WTC11 (cell line): ENCODE measurements around the gene PPCDC. TPM values are rescaled to one million over a fixed set of nuclear protein-coding genes. Genes with fewer than 3 reads are reported as not detected.

Experiments used
- ATF3 ChIP-seq: sonication (generic); formaldehyde crosslinking; conservative IDR thresholded peaks from 2 replicates; pipeline ENCODE4 v1.8.1; 2022; ENCODE audit warnings: mild to moderate bottlenecking, missing genetic modification reagents
- GABPB1 ChIP-seq: sonication (generic); formaldehyde crosslinking; IDR thresholded peaks from 2 replicates; pipeline ENCODE4 v1.8.1; 2023; ENCODE audit warnings: mild to moderate bottlenecking, missing genetic modification reagents
- SOX15 ChIP-seq: fragments of 250-450 bp; sonication (Bioruptor Pico); IDR thresholded peaks from 2 replicates; pipeline ENCODE4 v1.9.0; 2021; ENCODE audit warnings: mild to moderate bottlenecking
- SP1 ChIP-seq: sonication (generic); formaldehyde crosslinking; conservative IDR thresholded peaks from 2 replicates; pipeline ENCODE4 v1.8.1; 2022; ENCODE audit warnings: missing genetic modification reagents
- STAT6 ChIP-seq: sonication (generic); formaldehyde crosslinking; conservative IDR thresholded peaks from 2 replicates; pipeline ENCODE4 v1.8.1; 2023; ENCODE audit warnings: mild to moderate bottlenecking, low read depth, missing genetic modification reagents, moderate library complexity
- TCF7 ChIP-seq: sonication (generic); formaldehyde crosslinking; IDR thresholded peaks from 2 replicates; pipeline ENCODE4 v1.8.0; 2022; ENCODE audit warnings: mild to moderate bottlenecking, low read depth, missing genetic modification reagents, moderate library complexity
- TP53 ChIP-seq: sonication (generic); formaldehyde crosslinking; IDR thresholded peaks from 2 replicates; pipeline ENCODE4 v1.8.1; 2023; ENCODE audit warnings: mild to moderate bottlenecking, missing genetic modification reagents
- ZBTB21 ChIP-seq: sonication (generic); formaldehyde crosslinking; IDR thresholded peaks from 2 replicates; pipeline ENCODE4 v1.8.1; 2023; ENCODE audit warnings: mild to moderate bottlenecking, missing genetic modification reagents, borderline replicate concordance
- ZNF396 ChIP-seq: fragments of 250-450 bp; sonication (Bioruptor Pico); IDR thresholded peaks from 2 replicates; pipeline ENCODE4 v1.8.0; 2021; ENCODE audit warnings: mild to moderate bottlenecking, moderate library complexity, borderline replicate concordance
- ZNF671 ChIP-seq: fragments of 250-450 bp; sonication (Bioruptor Pico); IDR thresholded peaks from 2 replicates; pipeline ENCODE4 v1.8.0; 2021; ENCODE audit warnings: mild to moderate bottlenecking
- total RNA-seq: library from RNA; stranded (reverse); gene quantifications from 3 replicates; pipeline ENCODE4 v1.2.3, GENCODE V29; 2021
- TF ChIP-seq, protein P1 (sequence below): fragments of 250-450 bp; sonication (Bioruptor Pico); IDR thresholded peaks from 2 replicates; pipeline ENCODE4 v1.9.0; 2021; ENCODE audit warnings: moderate library complexity, mild to moderate bottlenecking, inconsistent platforms, borderline replicate concordance
- TF ChIP-seq, protein P2 (sequence below): sonication (generic); formaldehyde crosslinking; IDR thresholded peaks from 2 replicates; pipeline ENCODE4 v1.8.1; 2023; ENCODE audit warnings: mild to moderate bottlenecking, missing genetic modification reagents, moderate library complexity
- TF ChIP-seq, protein P3 (sequence below): fragments of 250-450 bp; sonication (Bioruptor Pico); IDR thresholded peaks from 2 replicates; pipeline ENCODE4 v1.9.0; 2021; ENCODE audit warnings: mild to moderate bottlenecking, borderline replicate concordance
- TF ChIP-seq, protein P4 (sequence below): sonication (generic); formaldehyde crosslinking; IDR thresholded peaks from 2 replicates; pipeline ENCODE4 v1.8.1; 2022; ENCODE audit warnings: low read depth, mild to moderate bottlenecking, moderate library complexity, missing genetic modification reagents, borderline replicate concordance
- TF ChIP-seq, protein P5 (sequence below): sonication (generic); formaldehyde crosslinking; IDR thresholded peaks from 2 replicates; pipeline ENCODE4 v1.8.1; 2023; ENCODE audit warnings: mild to moderate bottlenecking, moderate library complexity, missing genetic modification reagents

Gene PPCDC
- total RNA-seq, 1 experiment from 2014 or later: 30.1 TPM

DNA sequence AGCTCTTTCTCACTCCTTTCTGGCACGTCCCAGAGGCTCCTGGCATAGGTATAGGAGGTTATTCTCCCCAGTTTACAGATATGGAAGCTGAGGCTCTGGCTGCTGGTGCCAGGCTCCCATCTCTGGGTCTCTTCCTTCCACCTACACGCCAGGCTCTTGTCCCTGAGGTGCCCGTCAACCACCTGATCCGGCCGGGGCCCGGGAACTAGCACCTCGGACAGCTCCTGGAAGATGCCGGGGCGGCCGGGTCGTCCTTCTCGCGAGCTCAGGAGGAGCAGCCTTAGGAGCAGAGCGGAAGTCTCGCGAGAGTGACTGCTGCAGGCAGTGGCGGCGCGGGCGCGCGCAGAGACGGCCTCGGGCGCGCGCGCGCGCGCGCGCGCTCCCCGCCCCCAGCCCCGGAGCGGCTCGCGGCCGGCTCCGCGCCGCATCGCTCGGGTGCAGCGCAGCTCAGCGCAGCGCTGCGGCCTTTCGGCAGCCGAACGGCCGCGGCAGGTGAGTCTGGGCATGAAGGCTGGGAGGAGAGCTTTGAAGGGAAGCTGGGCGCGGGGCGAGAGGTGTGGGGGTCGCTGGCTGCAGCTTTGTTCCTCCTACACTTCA, 28.1 kb upstream of the PPCDC start, which contains the start of gene SCAMP5 (continued):
- TF ChIP-seq, protein P1, sequence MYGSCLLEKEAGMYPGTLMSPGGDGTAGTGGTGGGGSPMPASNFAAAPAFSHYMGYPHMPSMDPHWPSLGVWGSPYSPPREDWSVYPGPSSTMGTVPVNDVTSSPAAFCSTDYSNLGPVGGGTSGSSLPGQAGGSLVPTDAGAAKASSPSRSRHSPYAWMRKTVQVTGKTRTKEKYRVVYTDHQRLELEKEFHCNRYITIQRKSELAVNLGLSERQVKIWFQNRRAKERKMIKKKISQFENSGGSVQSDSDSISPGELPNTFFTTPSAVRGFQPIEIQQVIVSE (CRISPR knock-in tag): no peak
- TF ChIP-seq, protein P2, sequence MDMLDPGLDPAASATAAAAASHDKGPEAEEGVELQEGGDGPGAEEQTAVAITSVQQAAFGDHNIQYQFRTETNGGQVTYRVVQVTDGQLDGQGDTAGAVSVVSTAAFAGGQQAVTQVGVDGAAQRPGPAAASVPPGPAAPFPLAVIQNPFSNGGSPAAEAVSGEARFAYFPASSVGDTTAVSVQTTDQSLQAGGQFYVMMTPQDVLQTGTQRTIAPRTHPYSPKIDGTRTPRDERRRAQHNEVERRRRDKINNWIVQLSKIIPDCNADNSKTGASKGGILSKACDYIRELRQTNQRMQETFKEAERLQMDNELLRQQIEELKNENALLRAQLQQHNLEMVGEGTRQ (CRISPR knock-in tag): peak; percentile 63
- TF ChIP-seq ZNF671 (CRISPR knock-in tag) (no peak), TCF7 (CRISPR knock-in tag) (no peak; the same call in 1 of the 2 replicates), GABPB1 (CRISPR knock-in tag) (peak; percentile 79), ATF3 (no peak), SP1 (peak; percentile 70), TP53 (CRISPR knock-in tag) (peak; percentile 84; the same call in 1 of the 2 replicates), SOX15 (CRISPR knock-in tag) (no peak), ZBTB21 (no peak), ZNF396 (CRISPR knock-in tag) (no peak), STAT6 (CRISPR knock-in tag) (no peak)
- TF ChIP-seq, protein P3, sequence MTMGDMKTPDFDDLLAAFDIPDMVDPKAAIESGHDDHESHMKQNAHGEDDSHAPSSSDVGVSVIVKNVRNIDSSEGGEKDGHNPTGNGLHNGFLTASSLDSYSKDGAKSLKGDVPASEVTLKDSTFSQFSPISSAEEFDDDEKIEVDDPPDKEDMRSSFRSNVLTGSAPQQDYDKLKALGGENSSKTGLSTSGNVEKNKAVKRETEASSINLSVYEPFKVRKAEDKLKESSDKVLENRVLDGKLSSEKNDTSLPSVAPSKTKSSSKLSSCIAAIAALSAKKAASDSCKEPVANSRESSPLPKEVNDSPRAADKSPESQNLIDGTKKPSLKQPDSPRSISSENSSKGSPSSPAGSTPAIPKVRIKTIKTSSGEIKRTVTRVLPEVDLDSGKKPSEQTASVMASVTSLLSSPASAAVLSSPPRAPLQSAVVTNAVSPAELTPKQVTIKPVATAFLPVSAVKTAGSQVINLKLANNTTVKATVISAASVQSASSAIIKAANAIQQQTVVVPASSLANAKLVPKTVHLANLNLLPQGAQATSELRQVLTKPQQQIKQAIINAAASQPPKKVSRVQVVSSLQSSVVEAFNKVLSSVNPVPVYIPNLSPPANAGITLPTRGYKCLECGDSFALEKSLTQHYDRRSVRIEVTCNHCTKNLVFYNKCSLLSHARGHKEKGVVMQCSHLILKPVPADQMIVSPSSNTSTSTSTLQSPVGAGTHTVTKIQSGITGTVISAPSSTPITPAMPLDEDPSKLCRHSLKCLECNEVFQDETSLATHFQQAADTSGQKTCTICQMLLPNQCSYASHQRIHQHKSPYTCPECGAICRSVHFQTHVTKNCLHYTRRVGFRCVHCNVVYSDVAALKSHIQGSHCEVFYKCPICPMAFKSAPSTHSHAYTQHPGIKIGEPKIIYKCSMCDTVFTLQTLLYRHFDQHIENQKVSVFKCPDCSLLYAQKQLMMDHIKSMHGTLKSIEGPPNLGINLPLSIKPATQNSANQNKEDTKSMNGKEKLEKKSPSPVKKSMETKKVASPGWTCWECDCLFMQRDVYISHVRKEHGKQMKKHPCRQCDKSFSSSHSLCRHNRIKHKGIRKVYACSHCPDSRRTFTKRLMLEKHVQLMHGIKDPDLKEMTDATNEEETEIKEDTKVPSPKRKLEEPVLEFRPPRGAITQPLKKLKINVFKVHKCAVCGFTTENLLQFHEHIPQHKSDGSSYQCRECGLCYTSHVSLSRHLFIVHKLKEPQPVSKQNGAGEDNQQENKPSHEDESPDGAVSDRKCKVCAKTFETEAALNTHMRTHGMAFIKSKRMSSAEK (CRISPR knock-in tag): no peak
- TF ChIP-seq, protein P4, sequence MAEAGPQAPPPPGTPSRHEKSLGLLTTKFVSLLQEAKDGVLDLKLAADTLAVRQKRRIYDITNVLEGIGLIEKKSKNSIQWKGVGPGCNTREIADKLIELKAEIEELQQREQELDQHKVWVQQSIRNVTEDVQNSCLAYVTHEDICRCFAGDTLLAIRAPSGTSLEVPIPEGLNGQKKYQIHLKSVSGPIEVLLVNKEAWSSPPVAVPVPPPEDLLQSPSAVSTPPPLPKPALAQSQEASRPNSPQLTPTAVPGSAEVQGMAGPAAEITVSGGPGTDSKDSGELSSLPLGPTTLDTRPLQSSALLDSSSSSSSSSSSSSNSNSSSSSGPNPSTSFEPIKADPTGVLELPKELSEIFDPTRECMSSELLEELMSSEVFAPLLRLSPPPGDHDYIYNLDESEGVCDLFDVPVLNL (CRISPR knock-in tag): no peak
- TF ChIP-seq, protein P5, sequence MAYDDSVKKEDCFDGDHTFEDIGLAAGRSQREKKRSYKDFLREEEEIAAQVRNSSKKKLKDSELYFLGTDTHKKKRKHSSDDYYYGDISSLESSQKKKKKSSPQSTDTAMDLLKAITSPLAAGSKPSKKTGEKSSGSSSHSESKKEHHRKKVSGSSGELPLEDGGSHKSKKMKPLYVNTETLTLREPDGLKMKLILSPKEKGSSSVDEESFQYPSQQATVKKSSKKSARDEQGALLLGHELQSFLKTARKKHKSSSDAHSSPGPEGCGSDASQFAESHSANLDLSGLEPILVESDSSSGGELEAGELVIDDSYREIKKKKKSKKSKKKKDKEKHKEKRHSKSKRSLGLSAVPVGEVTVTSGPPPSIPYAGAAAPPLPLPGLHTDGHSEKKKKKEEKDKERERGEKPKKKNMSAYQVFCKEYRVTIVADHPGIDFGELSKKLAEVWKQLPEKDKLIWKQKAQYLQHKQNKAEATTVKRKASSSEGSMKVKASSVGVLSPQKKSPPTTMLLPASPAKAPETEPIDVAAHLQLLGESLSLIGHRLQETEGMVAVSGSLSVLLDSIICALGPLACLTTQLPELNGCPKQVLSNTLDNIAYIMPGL (CRISPR knock-in tag): no peak
